ENCODE measurements around the gene ROBO1. TPM values are rescaled to one million over a fixed set of nuclear protein-coding genes. Genes with fewer than 3 reads are reported as not detected.

ROBO1 gene
- total and polyA plus RNA-seq, 2 of the 8 experiments (the other 6 are each of a cell fraction or from before 2014, with no cell fraction given), result 51.4 to 91.0 TPM

- ChIA-PET CTCF (ENCODE audit: partially characterized antibody) (no interaction called here), POLR2A (ENCODE audit: partially characterized antibody) (no interaction called here)
- peak overlapping the region; percentile 57 for H4K5ac ChIP-seq (ENCODE audit: insufficient read length, low read depth, low read length)
- no peaks in the 10 kb centered on the region for H4K20me1 ChIP-seq (replicated peaks in 1 of 2; ENCODE audit: control insufficient read depth in 1 of 2, insufficient read depth in 2 of 2, low read length in 2 of 2)
- H3K56ac ChIP-seq (replicated peaks; ENCODE audit: insufficient read length, low read depth, low read length), result no peak overlapping the region
- no peaks in the 10 kb centered on the region for H3K27me3 ChIP-seq (replicated peaks in 1 of 4; ENCODE audit: control insufficient read depth in 3 of 4, extremely low read depth in 1 of 4, insufficient read depth in 3 of 4, low read length in 3 of 4)
- H3K18ac ChIP-seq (ENCODE audit: extremely low read depth, low read length), result no peak overlapping the region
- no peak overlapping the region for H2BK12ac ChIP-seq (ENCODE audit: low read depth, low read length)
- H3K4me1 ChIP-seq (replicated peaks in 1 of 4; ENCODE audit: control insufficient read depth in 3 of 4, insufficient read depth in 4 of 4, low read length in 3 of 4), result no peaks in the 10 kb centered on the region
- WGBS, 2 experiments (ENCODE audit: extremely low coverage in 1 of 2, insufficient coverage in 1 of 2, insufficient read length in 1 of 2, insufficient replicate concordance in 2 of 2, low coverage in 1 of 2, low lambda C conversion rate in 2 of 2, missing lambda C conversion rate in 1 of 2), result 51% methylated on average over 7 of the region's 7 CpGs; no CpG with 5 or more reads in 1 of the 2 experiments
- H3K9me3 ChIP-seq (ENCODE audit: insufficient read depth in 2 of 2, low read depth in 1 of 2, low read length in 1 of 2), result peaks cover 0 to 2% of the 10 kb centered on the region in 2 experiments; a peak in 1 of 4 replicates
- H3K9ac ChIP-seq (replicated peaks in 1 of 4; ENCODE audit: extremely low read depth in 1 of 4, low read depth in 3 of 4, low read length in 3 of 4), result no peak overlapping the region
- H3K23ac ChIP-seq (ENCODE audit: insufficient read length), result no peak overlapping the region
- H3K79me1 ChIP-seq (ENCODE audit: low read depth, low read length), result no peaks in the 10 kb centered on the region
- H3K27ac ChIP-seq (ENCODE audit: low read depth, low read length), result no peak overlapping the region
- H3K14ac ChIP-seq (ENCODE audit: insufficient read length), result no peak overlapping the region
- no peak overlapping the region for H4K91ac ChIP-seq (replicated peaks; ENCODE audit: insufficient read length, low read length)
- DNase-seq (ENCODE audit: low read depth in 1 of 2, low spot score in 2 of 2), result peak in 1 of 2 experiments; percentile 46
- no peak overlapping the region; a peak in 1 of 8 replicates for H3K4me3 ChIP-seq (ENCODE audit: extremely low read depth in 1 of 4, insufficient read depth in 2 of 4, low read depth in 3 of 4, low read length in 4 of 4)
- H2BK120ac ChIP-seq (replicated peaks; ENCODE audit: low read depth, low read length), result peak overlapping the region; percentile 49
- no peak overlapping the region for H2BK15ac ChIP-seq (ENCODE audit: low read length)
- H3K4ac ChIP-seq (replicated peaks; ENCODE audit: insufficient read length, low read depth, low read length), result no peak overlapping the region
- no peak overlapping the region for H2AK5ac ChIP-seq (ENCODE audit: low read depth, low read length)
- H4K8ac ChIP-seq (ENCODE audit: extremely low read depth, insufficient read depth, low read length), result no peak overlapping the region
- peak; percentile 89 for FAIRE-seq
- H2BK20ac ChIP-seq (ENCODE audit: low read length), result no peak overlapping the region
- H3K23me2 ChIP-seq (ENCODE audit: low read depth, low read length), result no peaks in the 10 kb centered on the region
- H2AFZ ChIP-seq (ENCODE audit: low read length), result no peak overlapping the region
- H2BK5ac ChIP-seq (ENCODE audit: low read depth, low read length), result no peak overlapping the region
- H3K4me2 ChIP-seq (ENCODE audit: insufficient read depth in 1 of 2, low read depth in 2 of 2, low read length in 2 of 2), result no peak overlapping the region
- H3K36me3 ChIP-seq (ENCODE audit: control insufficient read depth in 2 of 4, insufficient read depth in 4 of 4, low read length in 3 of 4), result no peaks in the 10 kb centered on the region
- no peaks in the 10 kb centered on the region for H3K79me2 ChIP-seq (ENCODE audit: control insufficient read depth in 1 of 2, insufficient read depth in 2 of 2, low read length in 2 of 2)
- no peak for TF ChIP-seq NRF1 (IDR thresholded peaks at IDR 0.05; ENCODE audit: low read depth, low read length)
- TF ChIP-seq MAX (IDR thresholded peaks at IDR 0.05), result no peak
- no peak for TF ChIP-seq KDM4A (IDR thresholded peaks at IDR 0.05; ENCODE audit: low read depth, low read length, severe bottlenecking)
- peak in 1 of 2 experiments; percentile 42; a peak in 1 of 4 replicates for TF ChIP-seq HDAC2 (IDR thresholded peaks at IDR 0.05; ENCODE audit: borderline replicate concordance in 1 of 2, low read depth in 2 of 2, low read length in 2 of 2)
- no peak for TF ChIP-seq CEBPB (IDR thresholded peaks at IDR 0.05; ENCODE audit: low read depth, low read length)
- no peak for TF ChIP-seq SP4 (IDR thresholded peaks at IDR 0.05; ENCODE audit: low read length)
- TF ChIP-seq KDM1A (IDR thresholded peaks at IDR 0.05; ENCODE audit: borderline replicate concordance, low read length), result 0 out of 2 replicates have a peak, but pooled peaks have one; percentile 39
- no peak for TF ChIP-seq CBX5 (IDR thresholded peaks at IDR 0.05; ENCODE audit: low read depth, low read length)
- TF ChIP-seq SIRT6 (IDR thresholded peaks at IDR 0.05; ENCODE audit: low read length), result no peak
- no peak for TF ChIP-seq MAFK (IDR thresholded peaks at IDR 0.05; ENCODE audit: low read depth, low read length)
- TF ChIP-seq E2F6 (IDR thresholded peaks at IDR 0.05), result no peak
- TF ChIP-seq TEAD4 (IDR thresholded peaks at IDR 0.05; ENCODE audit: low read depth, low read length), result peak; percentile 98
- no peak for TF ChIP-seq CTBP2 (IDR thresholded peaks at IDR 0.05; ENCODE audit: borderline replicate concordance, insufficient read depth, insufficient read length, low read length)
Observed at GRCh38 chr3:79233431-79234060, 534.3 kb downstream of the ROBO1 start.
